Bone marrow (tissue), 2 donors: ENCODE results near the gene RNF141.

ENCODE experiments used
- DNase-seq, 2 donors: peaks; one replicate each; lab custom pipeline; 2025; lab: John Stamatoyannopoulos, UW

Gene RNF141

GRCh38 chr11:10540915-10541560, at the start of gene RNF141:
Gene RNF141 (minus strand): TSS chr11:10541187. CDS start chr11:10534158, 7,029 bp downstream.
- DNase-seq: peak; percentile 89 to 93

GRCh38 chr11:10590218-10590915, 49.4 kb upstream of the RNF141 start:
- DNase-seq: no peak

GRCh38 chr11:10588904-10589303, 47.9 kb upstream of the RNF141 start:
- no peak for DNase-seq

GRCh38 chr11:10587995-10588394, 47.0 kb upstream of the RNF141 start:
- DNase-seq: no peak

- DNase-seq: no peak
Measured at GRCh38 chr11:10587388-10587787, 46.4 kb upstream of the RNF141 start.

GRCh38 chr11:10584071-10584501, 43.1 kb upstream of the RNF141 start:
- no peak for DNase-seq

GRCh38 chr11:10581481-10582019, 40.6 kb upstream of the RNF141 start:
- DNase-seq: peak; percentile 36 to 91

GRCh38 chr11:10580623-10581022, 39.6 kb upstream of the RNF141 start:
- DNase-seq: no peak

GRCh38 chr11:10579700-10580099, 38.7 kb upstream of the RNF141 start:
- no peak for DNase-seq

GRCh38 chr11:10576035-10576398, 35.0 kb upstream of the RNF141 start:
- no peak for DNase-seq

- no peak for DNase-seq
Measured at GRCh38 chr11:10575346-10576034, 34.5 kb upstream of the RNF141 start.

GRCh38 chr11:10573556-10573955, 32.6 kb upstream of the RNF141 start:
- DNase-seq: no peak

- DNase-seq: no peak
Measured at GRCh38 chr11:10573028-10573427, 32.0 kb upstream of the RNF141 start.

- DNase-seq: no peak
Measured at GRCh38 chr11:10572533-10572932, 31.5 kb upstream of the RNF141 start.

- DNase-seq: no peak
Measured at GRCh38 chr11:10568486-10568941, 27.5 kb upstream of the RNF141 start, which contains the start of gene LYVE1. Gene LYVE1 (minus strand): TSS chr11:10568665. CDS start chr11:10568532, 133 bp downstream.

GRCh38 chr11:10567446-10567845, 26.5 kb upstream of the RNF141 start:
- no peak for DNase-seq

GRCh38 chr11:10566257-10566957, 25.4 kb upstream of the RNF141 start:
- no peak for DNase-seq

GRCh38 chr11:10565493-10565892, 24.5 kb upstream of the RNF141 start:
- DNase-seq: no peak

- DNase-seq: peak in 1 of 2 donors; percentile 28
Measured at GRCh38 chr11:10564696-10565318, 23.8 kb upstream of the RNF141 start.

- no peak for DNase-seq
Measured at GRCh38 chr11:10564030-10564429, 23.0 kb upstream of the RNF141 start.

GRCh38 chr11:10561947-10562346, 21.0 kb upstream of the RNF141 start:
- DNase-seq: no peak
